ENCODE results near the gene SDF2L1. TPM values are rescaled to one million over a fixed set of nuclear protein-coding genes. Genes with fewer than 3 reads are reported as not detected.

Gene SDF2L1
- total and polyA plus RNA-seq, 9 of the 15 experiments (the other 6 are each of a cell fraction or from before 2014, with no cell fraction given), result 15.1 to 989 (median 124) TPM

DNA sequence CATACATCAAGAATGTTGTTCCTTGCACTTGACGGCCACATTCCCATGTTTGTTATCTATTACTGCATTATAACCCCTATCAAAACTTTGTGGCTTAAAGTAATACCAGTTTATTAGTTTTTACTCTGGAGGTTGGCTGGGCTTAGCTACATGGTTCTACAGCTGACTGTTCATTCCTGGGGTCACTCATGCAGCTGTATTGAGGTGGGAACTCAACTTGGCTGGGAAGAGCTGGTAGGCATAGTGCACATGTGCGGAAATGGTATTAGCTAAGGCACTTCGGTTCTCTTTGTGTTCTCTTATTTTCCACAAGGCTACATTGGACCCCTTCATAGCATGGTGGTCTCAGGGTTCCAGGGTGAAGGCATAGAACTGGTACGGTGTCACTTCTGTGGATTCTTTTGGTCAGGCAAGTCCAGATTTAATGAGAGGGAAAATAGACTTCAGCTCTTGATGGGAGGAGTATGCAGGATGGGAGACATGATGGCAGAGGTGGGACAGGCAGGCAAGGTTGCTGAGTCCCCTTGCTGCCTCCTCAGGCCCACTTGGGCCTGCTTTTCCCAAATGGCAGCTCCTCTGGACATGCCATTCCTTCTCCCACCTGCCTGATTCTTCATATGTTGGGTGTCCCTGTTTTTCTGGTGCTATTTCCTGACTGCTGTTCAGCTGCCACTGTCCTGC, 28.4 kb upstream of the SDF2L1 start:
- intact Hi-C loops (cut with micrococcal nuclease), result no loop called here
- 0 out of 2 replicates have a peak, but pooled peaks have one; percentile 72 for TF ChIP-seq NR2F6 (CRISPR knock-in tag; IDR thresholded peaks at IDR 0.05)
- TF ChIP-seq, protein P1, sequence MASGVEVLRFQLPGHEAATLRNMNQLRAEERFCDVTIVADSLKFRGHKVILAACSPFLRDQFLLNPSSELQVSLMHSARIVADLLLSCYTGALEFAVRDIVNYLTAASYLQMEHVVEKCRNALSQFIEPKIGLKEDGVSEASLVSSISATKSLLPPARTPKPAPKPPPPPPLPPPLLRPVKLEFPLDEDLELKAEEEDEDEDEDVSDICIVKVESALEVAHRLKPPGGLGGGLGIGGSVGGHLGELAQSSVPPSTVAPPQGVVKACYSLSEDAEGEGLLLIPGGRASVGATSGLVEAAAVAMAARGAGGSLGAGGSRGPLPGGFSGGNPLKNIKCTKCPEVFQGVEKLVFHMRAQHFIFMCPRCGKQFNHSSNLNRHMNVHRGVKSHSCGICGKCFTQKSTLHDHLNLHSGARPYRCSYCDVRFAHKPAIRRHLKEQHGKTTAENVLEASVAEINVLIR (CRISPR knock-in tag; IDR thresholded peaks at IDR 0.05), result 0 out of 2 replicates have a peak, but pooled peaks have one; percentile 25
- TF ChIP-seq POU5F1 (IDR thresholded peaks at IDR 0.05; ENCODE audit: borderline replicate concordance, low read depth, low read length, partially characterized antibody), result no peak
- TF ChIP-seq NR3C1 (CRISPR knock-in tag; IDR thresholded peaks at IDR 0.05), result no peak
- no peak for TF ChIP-seq ZNF57 (CRISPR knock-in tag; IDR thresholded peaks at IDR 0.05)
- no peak for TF ChIP-seq CHD4 (IDR thresholded peaks at IDR 0.05; ENCODE audit: insufficient read depth, insufficient replicate concordance, low read depth, low read length, poor library complexity, severe bottlenecking)
- peak; percentile 60; the same call in 1 of the 2 replicates for TF ChIP-seq MED1 (CRISPR knock-in tag; IDR thresholded peaks at IDR 0.05; ENCODE audit: borderline replicate concordance)
- no peak for TF ChIP-seq HNRNPL (IDR thresholded peaks at IDR 0.05; ENCODE audit: low read depth, low read length)
- TF ChIP-seq, protein P2, sequence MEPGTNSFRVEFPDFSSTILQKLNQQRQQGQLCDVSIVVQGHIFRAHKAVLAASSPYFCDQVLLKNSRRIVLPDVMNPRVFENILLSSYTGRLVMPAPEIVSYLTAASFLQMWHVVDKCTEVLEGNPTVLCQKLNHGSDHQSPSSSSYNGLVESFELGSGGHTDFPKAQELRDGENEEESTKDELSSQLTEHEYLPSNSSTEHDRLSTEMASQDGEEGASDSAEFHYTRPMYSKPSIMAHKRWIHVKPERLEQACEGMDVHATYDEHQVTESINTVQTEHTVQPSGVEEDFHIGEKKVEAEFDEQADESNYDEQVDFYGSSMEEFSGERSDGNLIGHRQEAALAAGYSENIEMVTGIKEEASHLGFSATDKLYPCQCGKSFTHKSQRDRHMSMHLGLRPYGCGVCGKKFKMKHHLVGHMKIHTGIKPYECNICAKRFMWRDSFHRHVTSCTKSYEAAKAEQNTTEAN (CRISPR knock-in tag; IDR thresholded peaks at IDR 0.05), result no peak
- TF ChIP-seq ZNF589 (CRISPR knock-in tag; IDR thresholded peaks at IDR 0.05; ENCODE audit: low read depth), result peak; percentile 21; the same call in 1 of the 2 replicates
- TF ChIP-seq, protein P3, sequence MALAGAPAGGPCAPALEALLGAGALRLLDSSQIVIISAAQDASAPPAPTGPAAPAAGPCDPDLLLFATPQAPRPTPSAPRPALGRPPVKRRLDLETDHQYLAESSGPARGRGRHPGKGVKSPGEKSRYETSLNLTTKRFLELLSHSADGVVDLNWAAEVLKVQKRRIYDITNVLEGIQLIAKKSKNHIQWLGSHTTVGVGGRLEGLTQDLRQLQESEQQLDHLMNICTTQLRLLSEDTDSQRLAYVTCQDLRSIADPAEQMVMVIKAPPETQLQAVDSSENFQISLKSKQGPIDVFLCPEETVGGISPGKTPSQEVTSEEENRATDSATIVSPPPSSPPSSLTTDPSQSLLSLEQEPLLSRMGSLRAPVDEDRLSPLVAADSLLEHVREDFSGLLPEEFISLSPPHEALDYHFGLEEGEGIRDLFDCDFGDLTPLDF (CRISPR knock-in tag; IDR thresholded peaks at IDR 0.05), result no peak
- peak; percentile 50; the same call in 1 of the 2 replicates for TF ChIP-seq ZKSCAN3 (CRISPR knock-in tag; IDR thresholded peaks at IDR 0.05)
- no peak for TF ChIP-seq FOXJ2 (tag; IDR thresholded peaks at IDR 0.05)
- TF ChIP-seq ZNF12 (CRISPR knock-in tag; IDR thresholded peaks at IDR 0.05), result no peak
- TF ChIP-seq SOX6 (IDR thresholded peaks at IDR 0.05), result no peak
- TF ChIP-seq NBN (IDR thresholded peaks at IDR 0.05; ENCODE audit: low read depth), result no peak
- TF ChIP-seq ZNF551 (CRISPR knock-in tag; IDR thresholded peaks at IDR 0.05), result no peak
- TF ChIP-seq ZNF785 (CRISPR knock-in tag; IDR thresholded peaks at IDR 0.05), result 0 out of 2 replicates have a peak, but pooled peaks have one; percentile 22
- TF ChIP-seq ZNF263 (CRISPR knock-in tag; IDR thresholded peaks at IDR 0.05; ENCODE audit: borderline replicate concordance), result peak; percentile 28; the same call in 1 of the 2 replicates

More for the DNA sequence above, 28.4 kb upstream of the SDF2L1 start:
- no peak for DNase-seq (ENCODE audit: extremely low read depth in 1 of 4, low spot score in 3 of 4)
- BruUV-seq (replicated peaks), result no TSS peak
- no peak overlapping the region for H2AFZ ChIP-seq (ENCODE audit: low read depth, low read length)
- H3K4me1 ChIP-seq (replicated peaks in 1 of 2; ENCODE audit: control insufficient read depth in 2 of 2, insufficient read depth in 2 of 2, low read length in 2 of 2), result no peaks in the 10 kb centered on the region; a peak in 1 of 5 replicates
- no peak overlapping the region for H3K9ac ChIP-seq (ENCODE audit: insufficient read depth in 1 of 2, low read depth in 2 of 2, low read length in 2 of 2)
- ATAC-seq, result no peak
- H3K9me3 ChIP-seq (replicated peaks; ENCODE audit: control insufficient read depth, insufficient read depth, low read depth, low read length), result no peaks in the 10 kb centered on the region
- H3K4me2 ChIP-seq (ENCODE audit: insufficient read depth, low read length), result no peak overlapping the region
- FAIRE-seq, result no peak
- WGBS (ENCODE audit: insufficient coverage, low coverage, missing lambda C conversion rate), result 61% methylated on average over 4 of the region's 4 CpGs
- in situ Hi-C loops (cut with MboI), result no loop called here
- H3K79me2 ChIP-seq (ENCODE audit: control insufficient read depth, insufficient read depth, low read length), result peaks cover 79% of the 10 kb centered on the region
- CTCF ChIA-PET (ENCODE audit: low intra/inter-chr PET ratio), result no interaction called here
- no peak overlapping the region for H3K4me3 ChIP-seq
- no peaks in the 10 kb centered on the region for H3K9me1 ChIP-seq (ENCODE audit: control insufficient read depth, insufficient read depth, low read length)
- peaks cover 85% of the 10 kb centered on the region for H3K36me3 ChIP-seq (ENCODE audit: control insufficient read depth, insufficient read depth, low read length)
- H4K20me1 ChIP-seq (replicated peaks; ENCODE audit: control insufficient read depth, insufficient read depth, low read length), result peaks cover 25% of the 10 kb centered on the region; the same call in 1 of the 2 replicates
- no peaks in the 10 kb centered on the region for H3K27me3 ChIP-seq (ENCODE audit: control insufficient read depth in 2 of 2, insufficient read depth in 2 of 2, low read length in 2 of 2)
- no peak overlapping the region for H3K27ac ChIP-seq (ENCODE audit: extremely low read depth, low read depth, low read length)
- POLR2A ChIA-PET, result interaction anchor here (0.6 to 76.8 kb wide), 4 partner anchors 5 to 105 kb away, joined by 3 to 4622 read pairs (median 2314); partner anchors contain the start of genes CCDC116, SDF2L1 and YDJC
